A549 (cell line): ENCODE measurements around the gene GRIN3A. TPM values are rescaled to one million over a fixed set of nuclear protein-coding genes. Genes with fewer than 3 reads are reported as not detected.

ENCODE experiments used
- ATAC-seq, 2 experiments: fragments of 200-7000 bp in 1 of 2; fragments of >200 bp in 1 of 2; cut with Nextera tagmentation in 1 of 2; cut with Tn5 transposase in 1 of 2; 3 replicates each; pipeline versions ENCODE4 v1.8.0 to v1.9.1; 2018 to 2020; ENCODE audit warnings: mild to moderate bottlenecking in 1 of 2, moderate library complexity in 1 of 2
- CTCF ChIA-PET: fragments of 300-600 bp; sonication (Branson Sonifier 250); formaldehyde crosslinking; extraction: SDS; loops from one replicate; lab custom pipeline; 2021; ENCODE audit warnings: antibody characterized with exemption, inconsistent platforms; lab: Yijun Ruan, JAX
- POLR2A ChIA-PET: fragments of 350-600 bp; formaldehyde crosslinking; extraction: SDS; loops from one replicate; lab custom pipeline; 2021; ENCODE audit warnings: antibody characterized with exemption, inconsistent platforms; lab: Yijun Ruan, JAX
- DNase-seq, 2 experiments: peaks; one replicate each; pipeline versions ENCODE4 v3.0.0 to v3.0.0-alpha.2; 2011 to 2016; ENCODE audit warnings: low read depth in 1 of 2, low spot score in 1 of 2
- FAIRE-seq: peaks from 2 replicates; lab custom pipeline; 2011; peaks lifted over from hg19 to GRCh38; lab: Jason Lieb, UNC
- H3K27ac ChIP-seq, 2 experiments: fragments of >200 bp; sonication (Bioruptor Twin); formaldehyde crosslinking; 3 replicates each; pipeline ENCODE4 v1.5.1; 2016 to 2017
- H3K4me1 ChIP-seq: fragments of >200 bp; sonication (Bioruptor Twin); formaldehyde crosslinking; 3 replicates; pipeline ENCODE4 v1.6.1; 2016
- H3K4me2 ChIP-seq: fragments of >200 bp; sonication (Bioruptor Twin); formaldehyde crosslinking; 3 replicates; pipeline ENCODE4 v1.6.1; 2016
- H3K4me3 ChIP-seq: fragments of >200 bp; sonication (Bioruptor Twin); formaldehyde crosslinking; 3 replicates; pipeline ENCODE4 v1.5.1; 2016
- H3K9me3 ChIP-seq: fragments of >200 bp; sonication (Bioruptor Twin); formaldehyde crosslinking; 3 replicates; pipeline ENCODE4 v1.6.1; 2016
- BHLHE40 ChIP-seq: IDR thresholded peaks from 2 replicates; pipeline ENCODE4 v1.6.1; 2012; ENCODE audit warnings: low read depth, low read length, inconsistent platforms
- CBX2 ChIP-seq: fragments of 200-600 bp; sonication (generic); IDR thresholded peaks from 2 replicates; pipeline ENCODE4 v1.6.1; 2016; ENCODE audit warnings: low read depth, mild to moderate bottlenecking, borderline replicate concordance
- CBX8 ChIP-seq: fragments of 200-600 bp; sonication (generic); IDR thresholded peaks from 2 replicates; pipeline ENCODE4 v1.6.1; 2016
- CHD2 ChIP-seq: fragments of 150-350 bp; IDR thresholded peaks from 2 replicates; pipeline ENCODE4 v1.6.1; 2014; ENCODE audit warnings: low read length; ENCODE audit not compliant: partially characterized antibody
- CHD4 ChIP-seq: fragments of 200-600 bp; sonication (generic); IDR thresholded peaks from 2 replicates; pipeline ENCODE4 v1.6.1; 2016; ENCODE audit warnings: antibody characterized with exemption, mild to moderate bottlenecking, borderline replicate concordance
- EP300 ChIP-seq, 2 experiments: fragments of >200 bp; sonication (Bioruptor Twin); formaldehyde crosslinking; IDR thresholded peaks; 2 replicates in 1 of 2; 3 replicates in 1 of 2; pipeline ENCODE4 v1.6.1; 2016 to 2017
- GATA3 ChIP-seq: IDR thresholded peaks from 2 replicates; pipeline ENCODE4 v1.6.1; 2012; ENCODE audit warnings: borderline replicate concordance
- HEYL ChIP-seq: fragments of 250-450 bp; sonication (Bioruptor Pico); IDR thresholded peaks from 2 replicates; pipeline ENCODE4 v1.8.0; 2021; ENCODE audit warnings: mild to moderate bottlenecking, moderate library complexity
- HOXA7 ChIP-seq: fragments of 250-450 bp; sonication (Bioruptor Pico); IDR thresholded peaks from 2 replicates; pipeline ENCODE4 v1.5.0; 2020; ENCODE audit warnings: mild to moderate bottlenecking, moderate library complexity
- HOXB13 ChIP-seq: fragments of 250-450 bp; sonication (Bioruptor Pico); IDR thresholded peaks from 2 replicates; pipeline ENCODE4 v1.5.0; 2020; ENCODE audit warnings: low read depth, mild to moderate bottlenecking, moderate library complexity
- HOXB5 ChIP-seq: fragments of 250-450 bp; sonication (Bioruptor Pico); IDR thresholded peaks from 2 replicates; pipeline ENCODE4 v1.5.0; 2020; ENCODE audit warnings: mild to moderate bottlenecking, moderate library complexity
- JUNB ChIP-seq: fragments of >200 bp; sonication (Bioruptor Twin); formaldehyde crosslinking; IDR thresholded peaks from 2 replicates; pipeline ENCODE4 v1.6.1; 2016
- MAFK ChIP-seq: fragments of 450-650 bp; IDR thresholded peaks from 2 replicates; pipeline ENCODE4 v1.6.1; 2014; ENCODE audit not compliant: partially characterized antibody
- NFE2L2 ChIP-seq: fragments of 150-350 bp; conservative IDR thresholded peaks from 2 replicates; pipeline ENCODE4 v1.6.1; 2014; ENCODE audit warnings: low read length
- PHF8 ChIP-seq: fragments of 200-600 bp; sonication (generic); IDR thresholded peaks from 2 replicates; pipeline ENCODE4 v1.6.1; 2016; ENCODE audit warnings: low read depth, mild to moderate bottlenecking, antibody characterized with exemption, moderate library complexity, borderline replicate concordance
- RAD21 ChIP-seq, 2 experiments: fragments of >200 bp in 1 of 2; sonication (Bioruptor Twin) in 1 of 2; formaldehyde crosslinking in 1 of 2; IDR thresholded peaks in 1 of 2; conservative IDR thresholded peaks in 1 of 2; 2 replicates in 1 of 2; 3 replicates in 1 of 2; pipeline ENCODE4 v1.6.1; 2012 to 2018; ENCODE audit warnings: inconsistent platforms in 1 of 2
- RARB ChIP-seq: fragments of 250-450 bp; sonication (Bioruptor Pico); IDR thresholded peaks from 2 replicates; pipeline ENCODE4 v1.8.0; 2021; ENCODE audit warnings: mild to moderate bottlenecking, moderate library complexity
- TP53 ChIP-seq: fragments of 250-450 bp; sonication (Bioruptor Pico); IDR thresholded peaks from 2 replicates; pipeline ENCODE4 v1.5.0; 2021; ENCODE audit warnings: mild to moderate bottlenecking, moderate library complexity
- ZC3H11A ChIP-seq: fragments of 450-650 bp; IDR thresholded peaks from 2 replicates; pipeline ENCODE4 v1.6.1; 2014; ENCODE audit warnings: antibody characterized with exemption, mild to moderate bottlenecking
- ZNF302 ChIP-seq: fragments of 250-450 bp; sonication (Bioruptor Pico); IDR thresholded peaks from 2 replicates; pipeline ENCODE4 v1.9.0; 2021; ENCODE audit warnings: inconsistent platforms, mild to moderate bottlenecking, moderate library complexity
- ZSCAN20 ChIP-seq: fragments of 250-450 bp; sonication (Bioruptor Pico); IDR thresholded peaks from 2 replicates; pipeline ENCODE4 v1.8.0; 2022; ENCODE audit warnings: mild to moderate bottlenecking, moderate library complexity
- WGBS: methylation state at CpG from one replicate; pipeline ENCODE4 v1.1.6; 2017; ENCODE audit errors: missing lambda C conversion rate; 5-methylcytosine and 5-hydroxymethylcytosine counted together
- polyA plus RNA-seq, 4 experiments: library from polyadenylated mRNA; depleted of rRNA in 3 of 4; stranded (reverse); fragments of >200 nt; fragmentation: RNase III in 1 of 4; extraction: RNeasy Plus Mini Kit Qiagen cat#74134 plus additional on column Dnase treatment in 1 of 4; gene quantifications; 2 replicates in 3 of 4; 3 replicates in 1 of 4; pipeline ENCODE4 v1.2.3, GENCODE V29; 2011 to 2017
- TF ChIP-seq, protein P1 (sequence below): fragments of 450-650 bp; IDR thresholded peaks from 2 replicates; pipeline ENCODE4 v1.6.1; 2014; ENCODE audit warnings: antibody characterized with exemption
- TF ChIP-seq, protein P2 (sequence below): fragments of 200-600 bp; sonication (generic); IDR thresholded peaks from 2 replicates; pipeline ENCODE4 v1.6.1; 2016; ENCODE audit warnings: antibody characterized with exemption, mild to moderate bottlenecking, moderate library complexity
- TF ChIP-seq, protein P3 (sequence below): IDR thresholded peaks from 2 replicates; pipeline ENCODE4 v1.6.1; 2012
- TF ChIP-seq, protein P4 (sequence below): IDR thresholded peaks from 2 replicates; pipeline ENCODE4 v1.6.1; 2012; ENCODE audit warnings: low read depth, borderline replicate concordance
- TF ChIP-seq, protein P5 (sequence below): fragments of >200 bp; sonication (Bioruptor Twin); formaldehyde crosslinking; IDR thresholded peaks from 2 replicates; pipeline ENCODE4 v1.6.1; 2016
- TF ChIP-seq, protein P6 (sequence below): fragments of 250-450 bp; sonication (Bioruptor Pico); IDR thresholded peaks from 2 replicates; pipeline ENCODE4 v1.5.0; 2021; ENCODE audit warnings: mild to moderate bottlenecking, moderate library complexity, borderline replicate concordance

The GRIN3A gene
- polyA plus RNA-seq, 2 of the 4 experiments (the other 2 are of a cell fraction): not detected

DNA sequence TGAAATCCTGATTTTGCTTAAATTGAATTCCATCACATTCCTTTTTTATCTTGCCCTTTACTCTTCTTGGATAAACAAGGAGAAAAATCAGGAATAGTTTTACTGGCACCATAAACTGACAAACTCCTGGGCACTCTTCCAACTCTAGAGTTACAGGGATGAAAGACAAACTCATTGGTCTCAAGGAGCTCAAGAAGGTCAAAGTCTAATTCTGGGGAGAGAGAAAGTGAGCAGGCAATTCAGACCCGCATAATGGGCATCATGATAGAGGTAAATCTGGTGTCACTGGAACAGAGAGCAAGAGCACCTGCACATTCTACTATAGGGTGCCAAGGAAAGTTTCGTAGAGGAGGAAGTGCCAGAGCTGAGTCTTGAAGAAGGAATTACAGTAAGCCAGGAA, 64.8 kb downstream of the GRIN3A start (continued):
- no peak for TF ChIP-seq JUNB
- no peak for TF ChIP-seq HOXB5
- TF ChIP-seq CHD4: no peak
- TF ChIP-seq ZC3H11A: no peak
- TF ChIP-seq, protein P1, sequence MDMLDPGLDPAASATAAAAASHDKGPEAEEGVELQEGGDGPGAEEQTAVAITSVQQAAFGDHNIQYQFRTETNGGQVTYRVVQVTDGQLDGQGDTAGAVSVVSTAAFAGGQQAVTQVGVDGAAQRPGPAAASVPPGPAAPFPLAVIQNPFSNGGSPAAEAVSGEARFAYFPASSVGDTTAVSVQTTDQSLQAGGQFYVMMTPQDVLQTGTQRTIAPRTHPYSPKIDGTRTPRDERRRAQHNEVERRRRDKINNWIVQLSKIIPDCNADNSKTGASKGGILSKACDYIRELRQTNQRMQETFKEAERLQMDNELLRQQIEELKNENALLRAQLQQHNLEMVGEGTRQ: no peak
- TF ChIP-seq, protein P2, sequence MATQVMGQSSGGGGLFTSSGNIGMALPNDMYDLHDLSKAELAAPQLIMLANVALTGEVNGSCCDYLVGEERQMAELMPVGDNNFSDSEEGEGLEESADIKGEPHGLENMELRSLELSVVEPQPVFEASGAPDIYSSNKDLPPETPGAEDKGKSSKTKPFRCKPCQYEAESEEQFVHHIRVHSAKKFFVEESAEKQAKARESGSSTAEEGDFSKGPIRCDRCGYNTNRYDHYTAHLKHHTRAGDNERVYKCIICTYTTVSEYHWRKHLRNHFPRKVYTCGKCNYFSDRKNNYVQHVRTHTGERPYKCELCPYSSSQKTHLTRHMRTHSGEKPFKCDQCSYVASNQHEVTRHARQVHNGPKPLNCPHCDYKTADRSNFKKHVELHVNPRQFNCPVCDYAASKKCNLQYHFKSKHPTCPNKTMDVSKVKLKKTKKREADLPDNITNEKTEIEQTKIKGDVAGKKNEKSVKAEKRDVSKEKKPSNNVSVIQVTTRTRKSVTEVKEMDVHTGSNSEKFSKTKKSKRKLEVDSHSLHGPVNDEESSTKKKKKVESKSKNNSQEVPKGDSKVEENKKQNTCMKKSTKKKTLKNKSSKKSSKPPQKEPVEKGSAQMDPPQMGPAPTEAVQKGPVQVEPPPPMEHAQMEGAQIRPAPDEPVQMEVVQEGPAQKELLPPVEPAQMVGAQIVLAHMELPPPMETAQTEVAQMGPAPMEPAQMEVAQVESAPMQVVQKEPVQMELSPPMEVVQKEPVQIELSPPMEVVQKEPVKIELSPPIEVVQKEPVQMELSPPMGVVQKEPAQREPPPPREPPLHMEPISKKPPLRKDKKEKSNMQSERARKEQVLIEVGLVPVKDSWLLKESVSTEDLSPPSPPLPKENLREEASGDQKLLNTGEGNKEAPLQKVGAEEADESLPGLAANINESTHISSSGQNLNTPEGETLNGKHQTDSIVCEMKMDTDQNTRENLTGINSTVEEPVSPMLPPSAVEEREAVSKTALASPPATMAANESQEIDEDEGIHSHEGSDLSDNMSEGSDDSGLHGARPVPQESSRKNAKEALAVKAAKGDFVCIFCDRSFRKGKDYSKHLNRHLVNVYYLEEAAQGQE: no peak

DNA sequence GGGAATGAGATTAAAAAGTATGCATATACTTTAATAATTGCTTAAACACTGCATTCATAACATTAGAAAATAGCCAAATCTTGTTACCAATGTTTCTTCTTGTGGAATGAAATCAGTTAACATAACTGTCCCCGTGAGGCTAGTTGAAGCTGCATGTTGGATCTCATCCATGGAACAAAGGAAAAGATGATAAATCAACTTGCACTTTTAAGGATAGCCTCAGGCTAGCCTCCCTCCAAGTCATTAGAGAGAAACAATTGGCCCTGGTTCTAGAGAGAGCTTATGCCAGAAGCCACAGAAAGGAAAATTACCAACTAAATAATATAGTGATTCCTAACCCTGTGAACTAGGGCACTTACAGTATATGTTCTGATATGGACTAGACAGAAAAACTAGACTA, 66.9 kb downstream of the GRIN3A start:
- DNase-seq (no peak), ATAC-seq (no peak), FAIRE-seq (no peak)
- no peak overlapping the region for H3K4me2 ChIP-seq
- no peaks in the 10 kb centered on the region for H3K4me1 ChIP-seq
- no peaks in the 10 kb centered on the region for H3K9me3 ChIP-seq
- H3K27ac ChIP-seq: no peak overlapping the region
- 0% methylated on average over 1 of the region's 1 CpG for WGBS
- ChIA-PET POLR2A (no interaction called here), CTCF (interaction anchor here (1.2 kb wide), 1 partner anchor 56 kb away, joined by 3 read pairs; no protein-coding TSS in a partner anchor)
- TF ChIP-seq PHF8 (no peak), CBX2 (no peak), HOXA7 (CRISPR knock-in tag) (no peak), RAD21 (conservative IDR thresholded peaks at IDR 0.05 in 1 of 2, IDR thresholded peaks at IDR 0.05 in 1 of 2) (no peak), CBX8 (no peak), HOXB13 (CRISPR knock-in tag) (no peak), ZNF302 (no peak), EP300 (IDR thresholded peaks at IDR 0.05) (no peak), ZC3H11A (no peak), TP53 (CRISPR knock-in tag) (no peak)
- TF ChIP-seq, protein P3, sequence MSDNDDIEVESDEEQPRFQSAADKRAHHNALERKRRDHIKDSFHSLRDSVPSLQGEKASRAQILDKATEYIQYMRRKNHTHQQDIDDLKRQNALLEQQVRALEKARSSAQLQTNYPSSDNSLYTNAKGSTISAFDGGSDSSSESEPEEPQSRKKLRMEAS: no peak
- TF ChIP-seq, protein P4, sequence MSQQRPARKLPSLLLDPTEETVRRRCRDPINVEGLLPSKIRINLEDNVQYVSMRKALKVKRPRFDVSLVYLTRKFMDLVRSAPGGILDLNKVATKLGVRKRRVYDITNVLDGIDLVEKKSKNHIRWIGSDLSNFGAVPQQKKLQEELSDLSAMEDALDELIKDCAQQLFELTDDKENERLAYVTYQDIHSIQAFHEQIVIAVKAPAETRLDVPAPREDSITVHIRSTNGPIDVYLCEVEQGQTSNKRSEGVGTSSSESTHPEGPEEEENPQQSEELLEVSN: no peak
- H3K4me3 ChIP-seq: no peak overlapping the region

DNA sequence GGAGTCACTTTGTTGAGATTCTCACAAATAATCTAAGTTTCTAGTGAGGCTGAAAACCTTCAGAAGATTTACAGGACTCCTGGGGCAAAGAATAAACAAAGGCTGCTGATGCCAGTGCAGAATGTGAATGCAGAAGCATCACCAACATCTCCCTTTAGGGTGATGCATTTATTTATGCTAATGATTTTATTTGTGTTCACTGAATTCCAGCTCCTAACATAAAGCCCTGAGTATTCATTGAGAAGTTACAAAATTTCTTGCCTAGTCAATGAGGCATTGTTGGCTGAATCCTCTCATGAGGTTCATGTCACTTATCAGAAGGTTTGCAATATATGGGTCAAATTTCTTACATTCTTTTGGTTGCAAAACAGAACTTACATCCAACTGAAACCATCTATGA, 70.0 kb downstream of the GRIN3A start:
- H3K9me3 ChIP-seq: no peaks in the 10 kb centered on the region
- ChIA-PET CTCF (no interaction called here), POLR2A (no interaction called here)
- FAIRE-seq: no peak
- H3K4me1 ChIP-seq: no peaks in the 10 kb centered on the region
- no peak for ATAC-seq
- H3K4me3 ChIP-seq: no peak overlapping the region
- TF ChIP-seq, protein P4: no peak
- TF ChIP-seq RARB (no peak), GATA3 (no peak), HOXB13 (CRISPR knock-in tag) (no peak), BHLHE40 (no peak), RAD21 (conservative IDR thresholded peaks at IDR 0.05 in 1 of 2, IDR thresholded peaks at IDR 0.05 in 1 of 2) (no peak), NFE2L2 (no peak), HEYL (CRISPR knock-in tag) (no peak), TP53 (CRISPR knock-in tag) (no peak), CHD4 (no peak), MAFK (no peak), ZSCAN20 (CRISPR knock-in tag) (no peak), CHD2 (no peak)
- TF ChIP-seq, protein P5, sequence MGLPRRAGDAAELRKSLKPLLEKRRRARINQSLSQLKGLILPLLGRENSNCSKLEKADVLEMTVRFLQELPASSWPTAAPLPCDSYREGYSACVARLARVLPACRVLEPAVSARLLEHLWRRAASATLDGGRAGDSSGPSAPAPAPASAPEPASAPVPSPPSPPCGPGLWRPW: no peak
- TF ChIP-seq, protein P6, sequence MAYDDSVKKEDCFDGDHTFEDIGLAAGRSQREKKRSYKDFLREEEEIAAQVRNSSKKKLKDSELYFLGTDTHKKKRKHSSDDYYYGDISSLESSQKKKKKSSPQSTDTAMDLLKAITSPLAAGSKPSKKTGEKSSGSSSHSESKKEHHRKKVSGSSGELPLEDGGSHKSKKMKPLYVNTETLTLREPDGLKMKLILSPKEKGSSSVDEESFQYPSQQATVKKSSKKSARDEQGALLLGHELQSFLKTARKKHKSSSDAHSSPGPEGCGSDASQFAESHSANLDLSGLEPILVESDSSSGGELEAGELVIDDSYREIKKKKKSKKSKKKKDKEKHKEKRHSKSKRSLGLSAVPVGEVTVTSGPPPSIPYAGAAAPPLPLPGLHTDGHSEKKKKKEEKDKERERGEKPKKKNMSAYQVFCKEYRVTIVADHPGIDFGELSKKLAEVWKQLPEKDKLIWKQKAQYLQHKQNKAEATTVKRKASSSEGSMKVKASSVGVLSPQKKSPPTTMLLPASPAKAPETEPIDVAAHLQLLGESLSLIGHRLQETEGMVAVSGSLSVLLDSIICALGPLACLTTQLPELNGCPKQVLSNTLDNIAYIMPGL (CRISPR knock-in tag): no peak
- DNase-seq: no peak
- no peak overlapping the region for H3K27ac ChIP-seq
- H3K4me2 ChIP-seq: no peak overlapping the region
